K562 (cell line): ENCODE measurements around the gene MEX3A. TPM values are rescaled to one million over a fixed set of nuclear protein-coding genes. Genes with fewer than 3 reads are reported as not detected.

Source experiments
- ATF1 ChIP-seq, 2 experiments: fragments of 450-650 bp in 1 of 2; IDR thresholded peaks; 2 replicates each; pipeline ENCODE4 v1.6.1; 2016; ENCODE audit warnings: missing compliant biosample characterization in 1 of 2, missing genetic modification characterization in 1 of 2
- ETS2 ChIP-seq: IDR thresholded peaks from 2 replicates; pipeline ENCODE4 v1.6.1; 2016; ENCODE audit warnings: borderline replicate concordance, missing genetic modification characterization, mild to moderate bottlenecking, moderate library complexity, missing compliant biosample characterization; ENCODE audit not compliant: poor library complexity, severe bottlenecking
- FOXO4 ChIP-seq: fragments of 450-650 bp; formaldehyde crosslinking; IDR thresholded peaks from 2 replicates; pipeline ENCODE4 v1.4.0; 2020; ENCODE audit warnings: mild to moderate bottlenecking, moderate library complexity
- HDAC8 ChIP-seq: fragments of 450-650 bp; IDR thresholded peaks from 2 replicates; pipeline ENCODE4 v1.6.1; 2016; ENCODE audit warnings: mild to moderate bottlenecking, missing genetic modification characterization, moderate library complexity, missing compliant biosample characterization
- HNRNPL ChIP-seq: fragments of 200-400 bp; formaldehyde crosslinking; IDR thresholded peaks from 2 replicates; pipeline ENCODE4 v1.6.1; 2017; ENCODE audit warnings: low read depth, mild to moderate bottlenecking, low read length
- JUN ChIP-seq, 2 experiments: sonication (generic) in 1 of 2; formaldehyde crosslinking in 1 of 2; IDR thresholded peaks; 2 replicates each; pipeline versions ENCODE4 v1.6.1 to v1.8.0; 2012 to 2022; ENCODE audit warnings: borderline replicate concordance in 2 of 2, mild to moderate bottlenecking in 2 of 2, improper control_type of control experiment in 1 of 2, low read depth in 1 of 2, low read length in 1 of 2, missing genetic modification reagents in 1 of 2
- NCOR1 ChIP-seq: fragments of 450-650 bp; IDR thresholded peaks from 2 replicates; pipeline ENCODE4 v1.6.1; 2016; ENCODE audit warnings: mild to moderate bottlenecking, moderate library complexity
- RBFOX2 ChIP-seq: fragments of 200-400 bp; formaldehyde crosslinking; IDR thresholded peaks from 2 replicates; pipeline ENCODE4 v1.6.1; 2017; ENCODE audit warnings: low read depth, mild to moderate bottlenecking, low read length, moderate library complexity
- XRCC3 ChIP-seq: fragments of 450-650 bp; IDR thresholded peaks from 2 replicates; pipeline ENCODE4 v1.6.1; 2017; ENCODE audit warnings: mild to moderate bottlenecking, moderate library complexity
- ZBTB7A ChIP-seq: IDR thresholded peaks from 2 replicates; pipeline ENCODE4 v1.6.1; 2011; ENCODE audit warnings: low read depth, mild to moderate bottlenecking, low read length, moderate library complexity, borderline replicate concordance; ENCODE audit not compliant: control insufficient read depth
- ZNF589 ChIP-seq: fragments of 200-800 bp; sonication (Bioruptor generic); IDR thresholded peaks from 2 replicates; pipeline ENCODE4 v1.6.1; 2016; ENCODE audit warnings: low read depth, missing genetic modification characterization, missing compliant biosample characterization
- ZNF76 ChIP-seq: fragments of 250-450 bp; sonication (Bioruptor Pico); IDR thresholded peaks from 2 replicates; pipeline ENCODE4 v1.4.0; 2020; ENCODE audit warnings: mild to moderate bottlenecking, moderate library complexity, borderline replicate concordance
- ZNF764 ChIP-seq: fragments of 250-450 bp; sonication (Bioruptor Pico); IDR thresholded peaks from 2 replicates; pipeline ENCODE4 v1.4.0; 2020; ENCODE audit warnings: low read depth, mild to moderate bottlenecking, moderate library complexity
- polyA plus RNA-seq, 8 experiments: library from polyadenylated mRNA; depleted of rRNA in 4 of 8; stranded (reverse) in 5 of 8; unstranded in 3 of 8; fragments of >200 nt; fragmentation: Nextera tagmentation in 2 of 8; fragmentation: Illumina TruSeq in 1 of 8; extraction: Ambion mirVana in 2 of 8; extraction: Trizol in 1 of 8; gene quantifications; 2 replicates each; pipeline versions ENCODE4 v1.2.1 to v1.2.3, GENCODE V29; 2011 to 2014; ENCODE audit warnings: inconsistent platforms in 1 of 8, missing spikeins in 1 of 8
- total RNA-seq, 7 experiments: library from RNA; depleted of rRNA in 6 of 7; stranded (reverse); fragments of >200 nt in 6 of 7; fragmentation: Illumina TruSeq in 2 of 7; extraction: Trizol in 2 of 7; gene quantifications; 2 replicates each; pipeline versions ENCODE4 v1.2.1 to v1.2.3, GENCODE V29; 2011 to 2021; ENCODE audit warnings: low replicate concordance in 1 of 7
- TF ChIP-seq, protein P1 (sequence below), 2 experiments: IDR thresholded peaks; 2 replicates each; pipeline ENCODE4 v1.6.1; 2012; ENCODE audit warnings: improper control_type of control experiment in 2 of 2, low read depth in 2 of 2, low read length in 2 of 2, borderline replicate concordance in 1 of 2
- TF ChIP-seq, protein P2 (sequence below): fragments of 450-650 bp; formaldehyde crosslinking; IDR thresholded peaks from 2 replicates; pipeline ENCODE4 v1.4.0; 2020; ENCODE audit warnings: mild to moderate bottlenecking, moderate library complexity
- TF ChIP-seq, protein P3 (sequence below): IDR thresholded peaks from 2 replicates; pipeline ENCODE4 v1.6.1; 2011; ENCODE audit warnings: borderline replicate concordance, low read depth, mild to moderate bottlenecking, moderate library complexity, low read length; ENCODE audit not compliant: insufficient read depth, poor library complexity, severe bottlenecking

The MEX3A gene
- total and polyA plus RNA-seq, 9 of the 15 experiments (the other 6 are each of a cell fraction or from before 2014, with no cell fraction given), result 0.36 to 13.7 (median 5.2) TPM

GRCh38 chr1:156126043-156126629 is 43.9 kb upstream of the MEX3A start (continued):
- TF ChIP-seq ZNF589 (CRISPR knock-in tag) (0 out of 2 replicates have a peak, but pooled peaks have one; percentile 22), HDAC8 (tag) (0 out of 2 replicates have a peak, but pooled peaks have one; percentile 32), HNRNPL (peak; percentile 29; the same call in 1 of the 2 replicates), ETS2 (tag) (peak; percentile 84), NCOR1 (0 out of 2 replicates have a peak, but pooled peaks have one; percentile 21), RBFOX2 (peak; percentile 63; the same call in 1 of the 2 replicates), XRCC3 (no peak), ZNF76 (no peak), ZNF764 (CRISPR knock-in tag) (no peak), ATF1 (CRISPR knock-in tag; IDR thresholded peaks at IDR 0.05) (no peak), ATF1 (tag; IDR thresholded peaks at IDR 0.05) (no peak), ZBTB7A (peak; percentile 92), JUN (IDR thresholded peaks at IDR 0.05; ENCODE audit: borderline replicate concordance, low read depth, low read length) (peak; percentile 84), JUN (CRISPR knock-in tag; IDR thresholded peaks at IDR 0.05; ENCODE audit: borderline replicate concordance) (no peak), FOXO4 (0 out of 2 replicates have a peak, but pooled peaks have one; percentile 16)
- TF ChIP-seq, protein P1, sequence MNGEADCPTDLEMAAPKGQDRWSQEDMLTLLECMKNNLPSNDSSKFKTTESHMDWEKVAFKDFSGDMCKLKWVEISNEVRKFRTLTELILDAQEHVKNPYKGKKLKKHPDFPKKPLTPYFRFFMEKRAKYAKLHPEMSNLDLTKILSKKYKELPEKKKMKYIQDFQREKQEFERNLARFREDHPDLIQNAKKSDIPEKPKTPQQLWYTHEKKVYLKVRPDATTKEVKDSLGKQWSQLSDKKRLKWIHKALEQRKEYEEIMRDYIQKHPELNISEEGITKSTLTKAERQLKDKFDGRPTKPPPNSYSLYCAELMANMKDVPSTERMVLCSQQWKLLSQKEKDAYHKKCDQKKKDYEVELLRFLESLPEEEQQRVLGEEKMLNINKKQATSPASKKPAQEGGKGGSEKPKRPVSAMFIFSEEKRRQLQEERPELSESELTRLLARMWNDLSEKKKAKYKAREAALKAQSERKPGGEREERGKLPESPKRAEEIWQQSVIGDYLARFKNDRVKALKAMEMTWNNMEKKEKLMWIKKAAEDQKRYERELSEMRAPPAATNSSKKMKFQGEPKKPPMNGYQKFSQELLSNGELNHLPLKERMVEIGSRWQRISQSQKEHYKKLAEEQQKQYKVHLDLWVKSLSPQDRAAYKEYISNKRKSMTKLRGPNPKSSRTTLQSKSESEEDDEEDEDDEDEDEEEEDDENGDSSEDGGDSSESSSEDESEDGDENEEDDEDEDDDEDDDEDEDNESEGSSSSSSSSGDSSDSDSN (IDR thresholded peaks at IDR 0.05; ENCODE audit: borderline replicate concordance in 1 of 2, low read depth in 2 of 2, low read length in 2 of 2), result 0 out of 4 replicates have a peak, but pooled peaks of 1 of the 2 experiments have one; percentile 4
- TF ChIP-seq, protein P2, sequence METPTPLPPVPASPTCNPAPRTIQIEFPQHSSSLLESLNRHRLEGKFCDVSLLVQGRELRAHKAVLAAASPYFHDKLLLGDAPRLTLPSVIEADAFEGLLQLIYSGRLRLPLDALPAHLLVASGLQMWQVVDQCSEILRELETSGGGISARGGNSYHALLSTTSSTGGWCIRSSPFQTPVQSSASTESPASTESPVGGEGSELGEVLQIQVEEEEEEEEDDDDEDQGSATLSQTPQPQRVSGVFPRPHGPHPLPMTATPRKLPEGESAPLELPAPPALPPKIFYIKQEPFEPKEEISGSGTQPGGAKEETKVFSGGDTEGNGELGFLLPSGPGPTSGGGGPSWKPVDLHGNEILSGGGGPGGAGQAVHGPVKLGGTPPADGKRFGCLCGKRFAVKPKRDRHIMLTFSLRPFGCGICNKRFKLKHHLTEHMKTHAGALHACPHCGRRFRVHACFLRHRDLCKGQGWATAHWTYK (CRISPR knock-in tag), result peak; percentile 28; the same call in 1 of the 2 replicates
- TF ChIP-seq, protein P3, sequence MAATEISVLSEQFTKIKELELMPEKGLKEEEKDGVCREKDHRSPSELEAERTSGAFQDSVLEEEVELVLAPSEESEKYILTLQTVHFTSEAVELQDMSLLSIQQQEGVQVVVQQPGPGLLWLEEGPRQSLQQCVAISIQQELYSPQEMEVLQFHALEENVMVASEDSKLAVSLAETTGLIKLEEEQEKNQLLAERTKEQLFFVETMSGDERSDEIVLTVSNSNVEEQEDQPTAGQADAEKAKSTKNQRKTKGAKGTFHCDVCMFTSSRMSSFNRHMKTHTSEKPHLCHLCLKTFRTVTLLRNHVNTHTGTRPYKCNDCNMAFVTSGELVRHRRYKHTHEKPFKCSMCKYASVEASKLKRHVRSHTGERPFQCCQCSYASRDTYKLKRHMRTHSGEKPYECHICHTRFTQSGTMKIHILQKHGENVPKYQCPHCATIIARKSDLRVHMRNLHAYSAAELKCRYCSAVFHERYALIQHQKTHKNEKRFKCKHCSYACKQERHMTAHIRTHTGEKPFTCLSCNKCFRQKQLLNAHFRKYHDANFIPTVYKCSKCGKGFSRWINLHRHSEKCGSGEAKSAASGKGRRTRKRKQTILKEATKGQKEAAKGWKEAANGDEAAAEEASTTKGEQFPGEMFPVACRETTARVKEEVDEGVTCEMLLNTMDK, result peak; percentile 96
